Stimulated activated CD4-positive, alpha-beta T cell treated with anti-CD3 and anti-CD28 coated beads, Interleukin-1b, Interleukin-23, amount 100 ng/mL, for 1 hour (primary cell): ENCODE measurements around the gene UNC13D.
"Not testable (repeated sequence)": the region's sequence is repeated elsewhere in the genome, so short reads cannot be mapped to it uniquely, and the experiment has no call there.

Experiments used
- DNase-seq, 2 donors: peaks; one replicate each; pipeline ENCODE4 v3.0.0-alpha.2; 2020; ENCODE audit warnings: low read depth in 2 of 2

The UNC13D gene

GRCh38 chr17:75843577-75844529 lies at the start of gene UNC13D:
Gene UNC13D (minus strand): TSS chr17:75844404. CDS start chr17:75844337, 67 bp downstream.
- DNase-seq = no peak

DNA sequence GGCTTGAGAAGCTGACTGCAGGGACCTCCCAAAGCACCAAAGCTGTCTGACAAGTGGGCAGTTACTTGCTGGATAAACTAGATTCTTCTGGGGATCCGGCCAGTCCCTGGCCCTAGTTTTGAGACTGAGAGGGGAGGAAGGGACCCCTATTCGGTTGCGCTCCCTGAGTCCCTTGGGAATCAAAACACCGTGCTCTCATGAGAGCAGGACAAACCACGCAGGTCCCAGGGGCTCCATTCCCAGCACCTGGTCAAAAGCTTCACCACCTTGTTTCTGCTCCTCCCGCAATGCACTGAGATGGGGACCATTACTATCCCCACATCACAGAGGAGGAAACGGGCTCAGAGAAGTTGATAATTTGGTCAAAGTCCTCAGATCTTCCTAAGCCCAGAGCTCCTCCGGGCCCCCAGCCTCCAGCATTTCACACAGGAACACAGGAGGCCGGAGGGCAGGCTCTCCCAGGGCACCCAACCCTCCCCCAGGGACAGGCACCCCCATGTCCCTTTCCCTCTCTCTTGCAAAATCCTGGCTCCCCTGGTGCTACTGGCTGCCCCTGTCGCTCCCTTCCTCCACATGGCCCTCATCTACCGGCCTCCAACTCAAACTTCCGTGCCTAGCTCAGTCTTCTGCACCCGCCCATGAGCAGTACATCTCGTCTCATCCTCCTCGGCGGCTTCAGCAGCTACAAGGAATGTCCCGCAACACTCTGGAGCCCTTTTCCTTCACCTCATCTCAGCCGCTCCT lies 49.3 kb upstream of the UNC13D start:
- no peak for DNase-seq

DNA sequence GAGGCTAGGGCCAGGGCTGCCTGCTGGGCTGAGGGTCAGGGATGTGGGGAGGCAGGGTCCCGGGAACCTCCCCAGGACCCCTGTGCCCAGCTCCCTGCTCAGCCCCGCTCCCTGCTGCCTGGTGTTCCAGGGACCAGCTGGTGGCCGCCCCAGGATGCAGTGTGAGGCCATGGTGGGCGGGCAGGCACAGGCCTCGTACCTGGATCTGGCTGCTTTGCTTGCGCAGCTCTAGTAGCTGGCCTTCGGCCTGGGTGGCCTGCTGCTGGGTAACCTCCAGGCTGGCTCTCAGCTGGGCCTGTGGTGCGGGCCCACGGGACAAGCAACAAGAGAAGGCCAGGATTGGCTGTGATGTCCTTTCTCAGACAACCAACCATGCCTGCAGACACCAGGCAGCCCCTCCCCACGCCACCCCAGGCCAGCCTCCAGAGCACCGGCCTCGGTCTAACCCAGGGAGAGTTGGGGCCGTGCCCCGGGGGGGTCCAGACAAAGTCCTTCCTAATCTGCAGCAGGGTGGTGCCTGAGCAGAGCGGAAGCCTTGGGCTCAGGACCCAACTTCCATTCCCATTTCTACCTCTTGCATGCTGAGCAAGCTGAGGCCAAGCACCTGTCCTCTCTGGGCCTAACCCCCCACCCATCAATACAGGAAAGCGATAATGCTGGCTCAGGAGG lies 48.5 kb upstream of the UNC13D start:
- DNase-seq = no peak

GRCh38 chr17:75891605-75892555 lies 47.7 kb upstream of the UNC13D start:
- no peak for DNase-seq

DNA sequence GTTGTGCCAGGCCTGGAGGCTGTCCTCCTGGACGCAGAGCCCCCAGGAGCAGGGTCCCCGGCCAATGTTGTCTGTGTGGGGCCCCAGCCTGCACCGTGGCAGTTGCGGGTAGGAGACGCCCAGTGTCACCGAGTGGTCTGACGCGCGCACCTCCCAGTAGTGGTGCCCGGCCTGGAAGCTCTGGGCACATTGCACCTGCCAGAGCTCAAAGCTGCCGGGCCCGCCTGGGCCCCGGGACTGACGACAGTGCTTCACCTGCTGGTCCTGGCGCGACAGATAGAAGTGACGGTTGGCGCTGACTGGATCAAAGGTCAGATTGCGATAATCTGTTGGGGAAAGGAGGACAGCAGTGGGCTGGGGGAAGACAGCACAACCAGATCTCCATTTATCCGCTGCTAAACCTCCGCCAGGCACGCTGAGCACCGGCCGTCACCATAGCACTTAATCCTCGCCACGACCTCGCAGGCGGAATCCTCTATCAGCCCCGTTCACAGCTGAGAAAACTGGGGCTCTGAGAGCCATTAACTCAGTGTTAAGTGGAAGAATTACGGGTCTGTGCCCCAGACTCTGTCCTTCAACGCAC lies 46.9 kb upstream of the UNC13D start:
- no peak for DNase-seq

DNA sequence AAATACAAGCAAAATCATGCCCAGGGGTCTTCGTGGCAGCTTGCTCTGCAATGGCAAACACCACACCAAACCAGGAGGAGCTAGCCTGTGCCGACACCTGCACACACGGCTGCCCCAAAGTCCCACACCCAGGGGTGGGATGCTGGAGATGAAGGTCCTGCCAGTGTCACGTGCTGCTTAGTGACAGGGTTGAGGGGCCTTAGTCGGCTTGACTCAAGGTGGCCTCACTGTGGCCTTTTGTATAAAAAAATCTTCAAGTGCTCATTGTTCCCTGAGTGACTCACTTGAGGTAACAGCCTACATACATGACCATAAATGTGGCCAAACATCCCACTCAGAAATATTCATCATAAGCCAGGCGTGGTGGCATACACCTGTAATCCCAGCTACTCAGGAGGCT lies 45.2 kb upstream of the UNC13D start:
- no peak for DNase-seq

- DNase-seq = no peak
Observed at GRCh38 chr17:75888484-75888883, 44.3 kb upstream of the UNC13D start.

GRCh38 chr17:75885860-75886259 lies 41.7 kb upstream of the UNC13D start:
- DNase-seq = not testable (repeated sequence)

GRCh38 chr17:75885431-75885830 lies 41.2 kb upstream of the UNC13D start:
- no peak for DNase-seq

DNA sequence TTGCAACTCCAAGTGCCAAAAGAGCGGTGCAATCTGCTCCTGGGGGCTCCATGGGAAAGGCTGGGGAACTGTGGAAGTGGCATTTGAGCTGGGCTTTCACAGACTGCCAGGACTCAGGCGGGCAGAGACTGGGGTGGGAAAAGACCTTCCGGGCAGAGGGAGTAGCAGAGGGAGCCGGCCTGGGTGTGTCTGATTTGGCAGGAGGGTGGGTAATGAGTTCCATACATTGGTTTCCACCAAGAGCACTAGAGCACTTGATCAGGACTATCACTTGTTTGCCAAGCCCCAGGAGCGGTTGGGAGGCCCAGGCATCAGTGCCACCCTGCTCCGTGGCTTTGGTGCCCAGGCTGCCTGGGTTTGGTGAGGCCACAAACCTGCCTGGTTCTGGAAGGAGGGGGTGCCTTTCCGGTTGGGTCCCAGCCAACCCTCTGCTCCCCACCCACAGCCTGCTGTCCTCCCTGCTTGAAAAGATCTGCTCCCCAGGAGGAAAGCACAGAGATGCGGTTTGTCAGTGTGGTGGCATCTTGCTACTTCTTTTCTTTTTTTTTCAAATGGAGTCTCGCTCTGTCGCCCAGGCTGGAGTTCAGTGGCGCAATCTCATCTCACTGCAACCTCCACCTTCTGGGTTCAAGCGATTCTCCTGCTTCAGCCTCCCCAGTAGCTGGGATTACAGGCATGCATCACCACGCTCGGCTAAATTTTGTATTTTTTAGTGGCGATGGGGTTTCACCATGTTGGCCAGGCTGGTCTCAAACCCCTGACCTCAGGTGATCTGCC lies 37.7 kb upstream of the UNC13D start:
- DNase-seq = no peak

GRCh38 chr17:75880266-75880665 lies 36.1 kb upstream of the UNC13D start:
- no peak for DNase-seq

- no peak for DNase-seq
Observed at GRCh38 chr17:75878174-75878998, 34.2 kb upstream of the UNC13D start, which contains the start of gene TRIM47. Gene TRIM47 (minus strand): TSS chr17:75878581. CDS start chr17:75878548, 33 bp downstream.

DNA sequence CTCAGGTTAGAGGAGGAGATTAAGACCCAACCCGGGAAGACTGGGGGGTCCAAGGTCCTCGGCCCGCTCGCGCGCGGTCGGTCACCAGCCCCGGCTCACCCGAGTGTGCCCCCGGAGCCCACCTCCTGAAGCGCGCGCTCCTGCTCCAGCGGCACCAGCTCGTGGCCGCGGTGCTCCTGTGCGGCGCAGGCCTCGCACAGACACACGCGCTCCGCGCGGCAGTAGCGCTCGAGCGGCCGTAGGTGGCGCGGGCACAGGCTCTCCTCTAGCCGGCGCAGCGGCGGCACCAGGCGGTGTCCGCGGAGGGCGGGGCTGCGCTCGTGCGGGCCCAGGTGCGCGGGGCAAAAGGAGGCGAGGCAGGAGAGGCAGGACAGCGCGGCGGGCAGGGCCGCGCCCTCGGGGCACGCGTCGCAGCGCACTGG lies 33.6 kb upstream of the UNC13D start:
- peak in 1 of 2 donors; percentile 44 for DNase-seq

DNA sequence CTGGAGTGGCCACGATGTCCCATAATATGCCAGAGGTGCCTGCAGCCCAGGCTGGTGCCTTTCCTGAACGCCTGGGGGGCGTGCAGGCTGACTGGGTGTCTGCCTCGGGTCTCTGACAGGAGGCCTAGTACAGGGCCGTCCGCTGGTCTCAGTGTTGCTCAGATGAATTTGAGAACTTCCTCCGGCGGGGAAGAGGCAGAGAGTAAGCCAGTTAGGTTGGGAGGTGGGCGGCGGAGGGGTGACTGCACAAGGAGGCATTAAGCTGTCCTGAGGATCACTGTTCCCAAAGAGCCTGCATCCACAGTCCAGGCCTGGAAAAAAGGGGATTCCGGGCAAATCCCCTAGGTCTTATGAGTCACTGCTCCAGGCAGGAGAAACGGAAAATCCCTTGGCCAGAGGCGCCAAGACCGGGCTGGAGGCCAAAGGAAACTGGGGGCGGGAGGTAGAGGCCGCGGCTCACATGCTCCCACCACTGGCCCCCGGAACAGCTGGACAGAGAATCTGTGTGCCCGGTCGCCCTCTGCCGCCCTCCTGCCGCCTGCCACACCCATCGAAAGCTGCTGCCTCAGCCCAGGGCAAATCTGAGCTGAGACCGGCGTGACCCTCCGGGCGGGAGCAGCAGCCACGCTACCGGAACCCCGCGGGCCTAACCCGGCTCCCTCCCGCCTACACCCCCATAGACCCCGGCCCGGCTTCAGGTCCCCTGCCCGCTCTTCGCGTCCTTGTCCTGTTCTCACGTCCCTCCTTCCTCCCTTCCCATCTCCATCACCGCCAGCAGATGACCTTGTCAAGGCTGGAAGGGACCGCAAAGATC lies 32.9 kb upstream of the UNC13D start:
- DNase-seq = no peak

DNA sequence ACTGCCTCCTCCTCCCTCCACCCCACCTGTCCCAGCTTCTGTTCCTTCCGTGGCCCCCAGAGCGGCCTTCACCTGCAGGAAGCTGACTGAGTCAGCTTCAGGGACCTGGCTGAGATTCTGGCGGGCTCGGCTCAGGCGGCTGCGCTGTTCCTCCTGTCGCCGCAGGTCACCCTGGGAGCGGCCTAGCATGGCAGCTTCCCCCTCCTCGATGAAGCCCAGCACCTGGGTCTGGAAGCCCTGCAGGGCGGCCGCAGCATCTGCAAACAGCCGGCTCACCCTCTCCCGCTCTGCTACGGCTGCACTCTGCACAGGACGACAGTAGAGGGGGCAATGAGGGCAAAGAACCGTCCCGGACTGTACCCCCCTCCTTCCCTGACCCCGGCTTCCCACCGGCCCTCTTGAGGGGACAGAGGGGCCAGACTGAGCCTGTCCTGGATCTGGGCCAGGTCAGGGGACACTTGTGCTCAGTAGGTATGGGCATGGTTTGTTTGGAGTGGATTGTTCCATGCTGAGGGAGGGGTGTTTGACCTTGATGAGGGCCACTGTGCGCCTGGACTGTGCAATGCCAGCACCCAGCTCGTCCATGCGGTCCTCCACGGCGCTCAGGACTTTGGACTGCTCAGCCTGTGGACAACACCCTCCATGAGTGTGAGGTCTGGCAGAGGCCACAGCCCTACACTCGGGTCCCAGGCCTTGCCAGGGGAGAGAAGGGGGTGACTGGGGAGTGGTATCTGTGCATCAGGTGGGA lies 32.2 kb upstream of the UNC13D start:
- peak in 1 of 2 donors; percentile 58 for DNase-seq

GRCh38 chr17:75875940-75876189 lies 31.7 kb upstream of the UNC13D start:
- no peak for DNase-seq

DNA sequence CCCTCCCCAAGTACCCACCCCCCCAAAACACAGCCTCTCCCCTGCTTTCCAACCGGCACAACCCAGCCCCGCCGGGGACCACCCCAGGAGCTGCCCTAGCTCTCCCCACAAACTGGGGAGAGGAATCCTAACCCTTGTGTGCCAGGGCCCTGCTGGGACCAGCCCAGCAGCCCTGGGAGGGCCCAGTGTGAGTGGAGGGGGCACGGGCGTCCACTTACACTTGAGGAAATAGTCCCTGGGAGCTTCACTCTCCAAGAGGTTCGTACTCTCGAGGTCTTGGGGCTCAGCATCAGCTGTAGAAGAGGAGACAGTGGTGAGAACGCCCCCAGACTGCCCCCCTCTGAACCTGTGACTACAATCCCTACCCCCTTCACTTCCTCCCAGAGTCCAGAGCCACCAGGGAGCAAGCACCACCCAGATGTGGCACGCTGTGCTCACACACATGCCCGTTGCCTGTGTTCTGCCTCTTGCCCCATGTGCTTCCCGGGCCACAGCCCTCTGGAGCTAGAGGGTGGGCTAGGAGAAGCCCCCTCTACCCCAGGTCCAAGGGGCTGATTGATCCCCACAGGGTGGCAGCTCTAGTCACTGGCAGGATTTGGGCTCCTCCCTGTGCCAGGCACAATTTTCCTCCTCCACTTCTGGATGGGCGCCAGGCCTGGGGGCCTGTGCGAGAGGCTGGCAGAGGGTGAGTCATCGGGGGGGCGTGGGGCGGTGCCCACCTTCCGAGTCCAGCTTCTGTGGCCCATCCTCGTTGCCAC lies 31.2 kb upstream of the UNC13D start:
- no peak for DNase-seq
